Testis (tissue), 2 donors: ENCODE results near the gene EPHA3.
"Not testable (repeated sequence)": the region's sequence is repeated elsewhere in the genome, so short reads cannot be mapped to it uniquely, and the experiment has no call there.

Experiments used
- POLR2A ChIP-seq: fragments of 450-650 bp; IDR thresholded peaks from one replicate; pipeline ENCODE4 v1.6.1; 2017; ENCODE audit warnings: antibody characterized with exemption, mild to moderate bottlenecking, moderate library complexity
- TF ChIP-seq, protein P1 (sequence below), 3 experiments: fragments of 450-650 bp in 2 of 3; fragments of 200-600 bp in 1 of 3; sonication (generic) in 1 of 3; IDR thresholded peaks; one replicate each; pipeline ENCODE4 v1.5.1; 2016 to 2019; ENCODE audit warnings: antibody characterized with exemption in 3 of 3, mild to moderate bottlenecking in 2 of 3, moderate library complexity in 1 of 3

DNA sequence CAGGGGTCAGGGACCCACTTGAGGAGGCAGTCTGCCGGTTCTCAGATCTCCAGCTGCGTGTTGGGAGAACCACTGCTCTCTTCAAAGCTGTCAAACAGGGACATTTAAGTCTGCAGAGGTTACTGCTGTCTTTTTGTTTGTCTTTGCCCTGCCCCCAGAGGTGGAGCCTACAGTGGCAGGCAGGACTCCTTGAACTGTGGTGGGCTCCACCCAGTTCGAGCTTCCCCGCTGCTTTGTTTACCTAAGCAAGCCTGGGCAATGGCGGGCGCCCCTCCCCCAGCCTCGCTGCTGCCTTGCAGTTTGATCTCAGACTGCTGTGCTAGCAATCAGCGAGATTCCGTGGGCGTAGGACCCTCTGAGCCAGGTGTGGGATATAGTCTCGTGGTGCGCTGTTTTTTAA lies 243.5 kb downstream of the EPHA3 start:
- TF ChIP-seq, protein P1, sequence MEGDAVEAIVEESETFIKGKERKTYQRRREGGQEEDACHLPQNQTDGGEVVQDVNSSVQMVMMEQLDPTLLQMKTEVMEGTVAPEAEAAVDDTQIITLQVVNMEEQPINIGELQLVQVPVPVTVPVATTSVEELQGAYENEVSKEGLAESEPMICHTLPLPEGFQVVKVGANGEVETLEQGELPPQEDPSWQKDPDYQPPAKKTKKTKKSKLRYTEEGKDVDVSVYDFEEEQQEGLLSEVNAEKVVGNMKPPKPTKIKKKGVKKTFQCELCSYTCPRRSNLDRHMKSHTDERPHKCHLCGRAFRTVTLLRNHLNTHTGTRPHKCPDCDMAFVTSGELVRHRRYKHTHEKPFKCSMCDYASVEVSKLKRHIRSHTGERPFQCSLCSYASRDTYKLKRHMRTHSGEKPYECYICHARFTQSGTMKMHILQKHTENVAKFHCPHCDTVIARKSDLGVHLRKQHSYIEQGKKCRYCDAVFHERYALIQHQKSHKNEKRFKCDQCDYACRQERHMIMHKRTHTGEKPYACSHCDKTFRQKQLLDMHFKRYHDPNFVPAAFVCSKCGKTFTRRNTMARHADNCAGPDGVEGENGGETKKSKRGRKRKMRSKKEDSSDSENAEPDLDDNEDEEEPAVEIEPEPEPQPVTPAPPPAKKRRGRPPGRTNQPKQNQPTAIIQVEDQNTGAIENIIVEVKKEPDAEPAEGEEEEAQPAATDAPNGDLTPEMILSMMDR (IDR thresholded peaks at IDR 0.05) = not testable (repeated sequence)
- TF ChIP-seq POLR2A = not testable (repeated sequence)
